HepG2 (cell line): Measurements from ENCODE around the gene AFF4. TPM values are rescaled to one million over a fixed set of nuclear protein-coding genes. Genes with fewer than 3 reads are reported as not detected.

Source experiments
- CEBPB ChIP-seq: IDR thresholded peaks from 2 replicates; pipeline ENCODE4 v1.6.1; 2011; ENCODE audit warnings: low read depth, low read length, improper control_type of control experiment, borderline replicate concordance
- GPN1 ChIP-seq: sonication (generic); formaldehyde crosslinking; IDR thresholded peaks from 2 replicates; pipeline ENCODE4 v1.5.1; 2020; ENCODE audit warnings: missing genetic modification reagents, borderline replicate concordance
- HNF4A ChIP-seq: sonication (generic); formaldehyde crosslinking; IDR thresholded peaks from 2 replicates; pipeline ENCODE4 v1.4.0; 2020; ENCODE audit warnings: missing genetic modification reagents
- JUND ChIP-seq: sonication (generic); formaldehyde crosslinking; IDR thresholded peaks from 2 replicates; pipeline ENCODE4 v1.8.0; 2022; ENCODE audit warnings: mild to moderate bottlenecking, missing genetic modification reagents
- MXD4 ChIP-seq: IDR thresholded peaks from 2 replicates; pipeline ENCODE4 v1.6.1; 2016; ENCODE audit warnings: mild to moderate bottlenecking, missing biosample characterization, missing genetic modification reagents
- NONO ChIP-seq, 2 experiments: fragments of 450-650 bp in 1 of 2; sonication (generic) in 1 of 2; formaldehyde crosslinking in 1 of 2; IDR thresholded peaks in 1 of 2; conservative IDR thresholded peaks in 1 of 2; 2 replicates each; pipeline versions ENCODE4 v1.6.1 to v1.8.0; 2017 to 2022; ENCODE audit warnings: mild to moderate bottlenecking in 1 of 2, missing genetic modification reagents in 1 of 2, moderate library complexity in 1 of 2
- POLR2A ChIP-seq, 2 experiments: IDR thresholded peaks; 2 replicates each; pipeline ENCODE4 v1.6.1; 2011; ENCODE audit warnings: low read depth in 2 of 2, low read length in 2 of 2, mild to moderate bottlenecking in 1 of 2, moderate library complexity in 1 of 2; ENCODE audit not compliant: insufficient read depth in 1 of 2
- ZBTB7A ChIP-seq: sonication (generic); formaldehyde crosslinking; IDR thresholded peaks from 2 replicates; pipeline ENCODE4 v1.8.0; 2022; ENCODE audit warnings: mild to moderate bottlenecking, missing genetic modification reagents
- ZNF326 ChIP-seq: sonication (generic); formaldehyde crosslinking; IDR thresholded peaks from 2 replicates; pipeline ENCODE4 v1.4.0; 2020; ENCODE audit warnings: missing genetic modification reagents, borderline replicate concordance
- ZSCAN20 ChIP-seq: sonication (generic); formaldehyde crosslinking; IDR thresholded peaks from 2 replicates; pipeline ENCODE4 v1.4.0; 2020; ENCODE audit warnings: missing genetic modification reagents, mild to moderate bottlenecking, borderline replicate concordance
- polyA plus RNA-seq, 8 experiments: library from polyadenylated mRNA; depleted of rRNA in 3 of 8; stranded (reverse) in 7 of 8; unstranded in 1 of 8; fragments of >200 nt; fragmentation: Illumina TruSeq in 4 of 8; extraction: Trizol in 4 of 8; gene quantifications; 2 replicates each; pipeline versions ENCODE4 v1.2.1 to v1.2.3, GENCODE V29; 2011 to 2016; ENCODE audit warnings: low read depth in 4 of 8, missing spikeins in 1 of 8, mixed read lengths in 1 of 8; ENCODE audit not compliant: insufficient read depth in 1 of 8
- total RNA-seq, 5 experiments: library from RNA; depleted of rRNA; stranded (reverse); fragments of >200 nt; fragmentation: Illumina TruSeq; extraction: Trizol; gene quantifications; 2 replicates each; pipeline ENCODE4 v1.2.3, GENCODE V29; 2016; ENCODE audit warnings: low read depth in 1 of 5
- TF ChIP-seq, protein P1 (sequence below): sonication (generic); formaldehyde crosslinking; IDR thresholded peaks from 2 replicates; pipeline ENCODE4 v1.5.0; 2020; ENCODE audit warnings: missing genetic modification reagents
- TF ChIP-seq, protein P2 (sequence below): sonication (generic); formaldehyde crosslinking; IDR thresholded peaks from 2 replicates; pipeline ENCODE4 v1.4.0; 2020; ENCODE audit warnings: missing genetic modification reagents; ENCODE audit errors: not compliant biosample characterization
- TF ChIP-seq, protein P3 (sequence below): sonication (generic); formaldehyde crosslinking; IDR thresholded peaks from 2 replicates; pipeline ENCODE4 v1.8.0; 2022; ENCODE audit warnings: low read depth, missing genetic modification reagents
- TF ChIP-seq, protein P4 (sequence below): sonication (generic); formaldehyde crosslinking; IDR thresholded peaks from 2 replicates; pipeline ENCODE4 v1.4.0; 2020; ENCODE audit warnings: missing genetic modification reagents, borderline replicate concordance
- TF ChIP-seq, protein P5 (sequence below): sonication (generic); formaldehyde crosslinking; conservative IDR thresholded peaks from 2 replicates; pipeline ENCODE4 v1.4.0; 2020; ENCODE audit warnings: missing genetic modification reagents
- TF ChIP-seq, protein P6 (sequence below): IDR thresholded peaks from 2 replicates; pipeline ENCODE4 v1.6.1; 2016; ENCODE audit warnings: mild to moderate bottlenecking
- TF ChIP-seq, protein P7 (sequence below): IDR thresholded peaks from 2 replicates; pipeline ENCODE4 v1.6.1; 2016; ENCODE audit warnings: missing genetic modification reagents, missing compliant biosample characterization

The AFF4 gene
- total and polyA plus RNA-seq, 2 of the 13 experiments (the other 11 are each of a cell fraction or from before 2014, with no cell fraction given) = 22.1 to 25.5 TPM

DNA sequence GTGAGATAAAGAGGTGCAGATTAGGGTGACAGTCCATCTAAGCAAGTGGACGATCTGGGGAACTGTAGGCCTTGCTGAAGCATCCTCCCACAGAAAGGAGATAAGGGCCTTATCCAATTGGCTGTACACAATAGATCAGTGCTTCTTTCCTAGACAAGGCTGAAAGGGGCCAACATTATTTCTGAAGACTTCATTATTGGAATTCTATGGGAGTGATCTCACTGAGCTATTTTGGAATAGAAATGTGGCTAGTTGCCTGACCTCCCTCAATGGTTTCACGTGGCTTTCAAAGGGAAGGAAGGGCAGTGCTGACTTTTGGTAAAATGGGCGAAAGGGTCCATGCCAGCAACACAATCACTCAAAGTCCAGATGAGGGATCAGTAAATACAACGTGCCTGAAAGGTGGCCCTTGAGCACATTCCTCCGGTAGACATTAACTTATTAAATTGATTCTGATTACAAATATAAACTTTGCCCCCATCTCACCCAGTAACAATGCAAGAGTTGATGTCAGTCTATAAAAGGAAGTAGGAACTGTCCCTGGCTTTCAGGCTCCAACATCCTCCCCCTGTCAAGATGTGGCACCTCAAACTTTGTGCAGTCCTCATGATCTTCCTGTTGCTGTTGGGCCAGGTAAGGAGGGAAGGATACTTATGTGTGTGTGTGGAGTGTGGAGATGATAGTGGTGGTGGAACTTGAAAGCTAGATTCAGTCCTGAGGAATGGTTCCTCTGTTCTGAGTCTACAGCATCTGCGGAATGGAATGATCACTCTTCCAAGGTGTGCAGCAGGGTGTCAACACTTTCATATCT lies 90.1 kb downstream of the AFF4 start, which contains the start of gene LEAP2 (continued):
- TF ChIP-seq, protein P1, sequence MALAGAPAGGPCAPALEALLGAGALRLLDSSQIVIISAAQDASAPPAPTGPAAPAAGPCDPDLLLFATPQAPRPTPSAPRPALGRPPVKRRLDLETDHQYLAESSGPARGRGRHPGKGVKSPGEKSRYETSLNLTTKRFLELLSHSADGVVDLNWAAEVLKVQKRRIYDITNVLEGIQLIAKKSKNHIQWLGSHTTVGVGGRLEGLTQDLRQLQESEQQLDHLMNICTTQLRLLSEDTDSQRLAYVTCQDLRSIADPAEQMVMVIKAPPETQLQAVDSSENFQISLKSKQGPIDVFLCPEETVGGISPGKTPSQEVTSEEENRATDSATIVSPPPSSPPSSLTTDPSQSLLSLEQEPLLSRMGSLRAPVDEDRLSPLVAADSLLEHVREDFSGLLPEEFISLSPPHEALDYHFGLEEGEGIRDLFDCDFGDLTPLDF (CRISPR knock-in tag) = no peak
- TF ChIP-seq CEBPB (peak; percentile 56; the same call in 1 of the 2 replicates), HNF4A (CRISPR knock-in tag) (peak; percentile 94), GPN1 (CRISPR knock-in tag) (no peak), MXD4 (CRISPR knock-in tag) (peak; percentile 77; the same call in 1 of the 2 replicates), ZSCAN20 (CRISPR knock-in tag) (no peak), JUND (peak; percentile 22; the same call in 1 of the 2 replicates), POLR2A (IDR thresholded peaks at IDR 0.05; ENCODE audit: insufficient read depth in 1 of 2, low read depth in 2 of 2, low read length in 2 of 2) (peak; percentile 94 to 95), ZNF326 (CRISPR knock-in tag) (no peak), NONO (IDR thresholded peaks at IDR 0.05) (no peak), NONO (CRISPR knock-in tag; conservative IDR thresholded peaks at IDR 0.05) (peak; percentile 78), ZBTB7A (peak; percentile 68; the same call in 1 of the 2 replicates)
- TF ChIP-seq, protein P2, sequence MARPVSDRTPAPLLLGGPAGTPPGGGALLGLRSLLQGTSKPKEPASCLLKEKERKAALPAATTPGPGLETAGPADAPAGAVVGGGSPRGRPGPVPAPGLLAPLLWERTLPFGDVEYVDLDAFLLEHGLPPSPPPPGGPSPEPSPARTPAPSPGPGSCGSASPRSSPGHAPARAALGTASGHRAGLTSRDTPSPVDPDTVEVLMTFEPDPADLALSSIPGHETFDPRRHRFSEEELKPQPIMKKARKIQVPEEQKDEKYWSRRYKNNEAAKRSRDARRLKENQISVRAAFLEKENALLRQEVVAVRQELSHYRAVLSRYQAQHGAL = peak; percentile 34
- TF ChIP-seq, protein P3, sequence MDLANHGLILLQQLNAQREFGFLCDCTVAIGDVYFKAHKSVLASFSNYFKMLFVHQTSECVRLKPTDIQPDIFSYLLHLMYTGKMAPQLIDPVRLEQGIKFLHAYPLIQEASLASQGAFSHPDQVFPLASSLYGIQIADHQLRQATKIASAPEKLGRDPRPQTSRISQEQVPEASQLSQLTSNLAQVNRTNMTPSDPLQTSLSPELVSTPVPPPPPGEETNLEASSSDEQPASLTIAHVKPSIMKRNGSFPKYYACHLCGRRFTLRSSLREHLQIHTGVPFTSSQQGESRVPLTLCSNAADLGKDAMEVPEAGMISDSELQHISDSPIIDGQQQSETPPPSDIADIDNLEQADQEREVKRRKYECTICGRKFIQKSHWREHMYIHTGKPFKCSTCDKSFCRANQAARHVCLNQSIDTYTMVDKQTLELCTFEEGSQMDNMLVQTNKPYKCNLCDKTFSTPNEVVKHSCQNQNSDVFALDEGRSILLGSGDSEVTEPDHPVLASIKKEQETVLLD (CRISPR knock-in tag) = 0 out of 2 replicates have a peak, but pooled peaks have one; percentile 31
- TF ChIP-seq, protein P4, sequence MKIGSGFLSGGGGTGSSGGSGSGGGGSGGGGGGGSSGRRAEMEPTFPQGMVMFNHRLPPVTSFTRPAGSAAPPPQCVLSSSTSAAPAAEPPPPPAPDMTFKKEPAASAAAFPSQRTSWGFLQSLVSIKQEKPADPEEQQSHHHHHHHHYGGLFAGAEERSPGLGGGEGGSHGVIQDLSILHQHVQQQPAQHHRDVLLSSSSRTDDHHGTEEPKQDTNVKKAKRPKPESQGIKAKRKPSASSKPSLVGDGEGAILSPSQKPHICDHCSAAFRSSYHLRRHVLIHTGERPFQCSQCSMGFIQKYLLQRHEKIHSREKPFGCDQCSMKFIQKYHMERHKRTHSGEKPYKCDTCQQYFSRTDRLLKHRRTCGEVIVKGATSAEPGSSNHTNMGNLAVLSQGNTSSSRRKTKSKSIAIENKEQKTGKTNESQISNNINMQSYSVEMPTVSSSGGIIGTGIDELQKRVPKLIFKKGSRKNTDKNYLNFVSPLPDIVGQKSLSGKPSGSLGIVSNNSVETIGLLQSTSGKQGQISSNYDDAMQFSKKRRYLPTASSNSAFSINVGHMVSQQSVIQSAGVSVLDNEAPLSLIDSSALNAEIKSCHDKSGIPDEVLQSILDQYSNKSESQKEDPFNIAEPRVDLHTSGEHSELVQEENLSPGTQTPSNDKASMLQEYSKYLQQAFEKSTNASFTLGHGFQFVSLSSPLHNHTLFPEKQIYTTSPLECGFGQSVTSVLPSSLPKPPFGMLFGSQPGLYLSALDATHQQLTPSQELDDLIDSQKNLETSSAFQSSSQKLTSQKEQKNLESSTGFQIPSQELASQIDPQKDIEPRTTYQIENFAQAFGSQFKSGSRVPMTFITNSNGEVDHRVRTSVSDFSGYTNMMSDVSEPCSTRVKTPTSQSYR = peak; percentile 34; the same call in 1 of the 2 replicates
- TF ChIP-seq, protein P5, sequence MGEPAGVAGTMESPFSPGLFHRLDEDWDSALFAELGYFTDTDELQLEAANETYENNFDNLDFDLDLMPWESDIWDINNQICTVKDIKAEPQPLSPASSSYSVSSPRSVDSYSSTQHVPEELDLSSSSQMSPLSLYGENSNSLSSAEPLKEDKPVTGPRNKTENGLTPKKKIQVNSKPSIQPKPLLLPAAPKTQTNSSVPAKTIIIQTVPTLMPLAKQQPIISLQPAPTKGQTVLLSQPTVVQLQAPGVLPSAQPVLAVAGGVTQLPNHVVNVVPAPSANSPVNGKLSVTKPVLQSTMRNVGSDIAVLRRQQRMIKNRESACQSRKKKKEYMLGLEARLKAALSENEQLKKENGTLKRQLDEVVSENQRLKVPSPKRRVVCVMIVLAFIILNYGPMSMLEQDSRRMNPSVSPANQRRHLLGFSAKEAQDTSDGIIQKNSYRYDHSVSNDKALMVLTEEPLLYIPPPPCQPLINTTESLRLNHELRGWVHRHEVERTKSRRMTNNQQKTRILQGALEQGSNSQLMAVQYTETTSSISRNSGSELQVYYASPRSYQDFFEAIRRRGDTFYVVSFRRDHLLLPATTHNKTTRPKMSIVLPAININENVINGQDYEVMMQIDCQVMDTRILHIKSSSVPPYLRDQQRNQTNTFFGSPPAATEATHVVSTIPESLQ = 0 out of 2 replicates have a peak, but pooled peaks have one; percentile 84
- TF ChIP-seq, protein P6, sequence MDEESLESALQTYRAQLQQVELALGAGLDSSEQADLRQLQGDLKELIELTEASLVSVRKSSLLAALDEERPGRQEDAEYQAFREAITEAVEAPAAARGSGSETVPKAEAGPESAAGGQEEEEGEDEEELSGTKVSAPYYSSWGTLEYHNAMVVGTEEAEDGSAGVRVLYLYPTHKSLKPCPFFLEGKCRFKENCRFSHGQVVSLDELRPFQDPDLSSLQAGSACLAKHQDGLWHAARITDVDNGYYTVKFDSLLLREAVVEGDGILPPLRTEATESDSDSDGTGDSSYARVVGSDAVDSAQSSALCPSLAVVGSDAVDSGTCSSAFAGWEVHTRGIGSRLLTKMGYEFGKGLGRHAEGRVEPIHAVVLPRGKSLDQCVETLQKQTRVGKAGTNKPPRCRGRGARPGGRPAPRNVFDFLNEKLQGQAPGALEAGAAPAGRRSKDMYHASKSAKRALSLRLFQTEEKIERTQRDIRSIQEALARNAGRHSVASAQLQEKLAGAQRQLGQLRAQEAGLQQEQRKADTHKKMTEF (CRISPR knock-in tag) = peak; percentile 71; the same call in 1 of the 2 replicates
- TF ChIP-seq, protein P7, sequence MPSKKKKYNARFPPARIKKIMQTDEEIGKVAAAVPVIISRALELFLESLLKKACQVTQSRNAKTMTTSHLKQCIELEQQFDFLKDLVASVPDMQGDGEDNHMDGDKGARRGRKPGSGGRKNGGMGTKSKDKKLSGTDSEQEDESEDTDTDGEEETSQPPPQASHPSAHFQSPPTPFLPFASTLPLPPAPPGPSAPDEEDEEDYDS (CRISPR knock-in tag) = peak; percentile 98
